Measurements from ENCODE around the gene COPS7B. TPM values are rescaled to one million over a fixed set of nuclear protein-coding genes. Genes with fewer than 3 reads are reported as not detected.

Gene COPS7B
- total and polyA plus RNA-seq, 10 of the 15 experiments (the other 5 are each of a cell fraction or from before 2014, with no cell fraction given): 6.3 to 58.8 (median 40.4) TPM

GRCh38 chr2:231737761-231738160 is 48.5 kb upstream of the COPS7B start:
- no TSS peak for BruUV-seq (replicated peaks)
- H3K9me3 ChIP-seq (replicated peaks; ENCODE audit: control insufficient read depth, insufficient read depth, low read length): no peaks in the 10 kb centered on the region
- intact Hi-C loops (cut with micrococcal nuclease; ENCODE audit: unreplicated experiment): no loop called here
- ChIA-PET RAD21 (ENCODE audit: unreplicated experiment) (no interaction called here), POLR2A (no interaction called here), CTCF (no interaction called here), SMC1A (ENCODE audit: uncharacterized antibody, unreplicated experiment) (interaction anchor here (0.6 kb wide), 1 partner anchor 60 kb away, joined by 3 read pairs; no protein-coding TSS in a partner anchor)
- H3K4me1 ChIP-seq (ENCODE audit: control insufficient read depth, insufficient read depth, low read length): no peaks in the 10 kb centered on the region
- WGBS (ENCODE audit: insufficient coverage, insufficient replicate concordance, low lambda C conversion rate, missing lambda C conversion rate): 94% methylated on average over 7 of the region's 7 CpGs
- H3K27me3 ChIP-seq (replicated peaks in 1 of 2; ENCODE audit: control insufficient read depth in 2 of 2, insufficient read depth in 2 of 2, low read length in 1 of 2): no peaks in the 10 kb centered on the region
- H3K4me2 ChIP-seq (ENCODE audit: control insufficient read depth, insufficient read depth): no peak overlapping the region
- H3K27ac ChIP-seq (ENCODE audit: control insufficient read depth, insufficient read depth): no peak overlapping the region
- H3K79me2 ChIP-seq (ENCODE audit: control insufficient read depth, insufficient read depth, low read length): no peaks in the 10 kb centered on the region
- no peak overlapping the region for H3K9ac ChIP-seq (ENCODE audit: control insufficient read depth, insufficient read depth, low read length)
- DNase-seq (ENCODE audit: low read depth, low spot score) (no peak), FAIRE-seq (no peak), ATAC-seq (no peak)
- no peak overlapping the region for H2AFZ ChIP-seq (ENCODE audit: control insufficient read depth, low read depth, low read length)
- H4K20me1 ChIP-seq (ENCODE audit: control insufficient read depth, insufficient read depth): no peaks in the 10 kb centered on the region
- in situ Hi-C loops (cut with MboI): no loop called here
- peaks cover 0 to 6% of the 10 kb centered on the region in 2 experiments; a peak in 1 of 4 replicates for H3K36me3 ChIP-seq (ENCODE audit: control insufficient read depth in 2 of 2, insufficient read depth in 2 of 2, low read length in 1 of 2)
- H3K4me3 ChIP-seq: no peak overlapping the region
- TF ChIP-seq POLR2AphosphoS5 (IDR thresholded peaks at IDR 0.05; ENCODE audit: low read length) (no peak), ZNF622 (IDR thresholded peaks at IDR 0.05) (no peak), NR2C2 (IDR thresholded peaks at IDR 0.05; ENCODE audit: borderline replicate concordance, control insufficient read depth, insufficient read length, low read depth) (no peak), ATF7 (IDR thresholded peaks at IDR 0.05; ENCODE audit: low read depth) (no peak)

GRCh38 chr2:231743376-231744116 is 42.7 kb upstream of the COPS7B start:
- no peak for ATAC-seq
- H3K9ac ChIP-seq (ENCODE audit: control insufficient read depth, insufficient read depth, low read length): no peak overlapping the region
- 77% methylated on average over 8 of the region's 9 CpGs for WGBS (ENCODE audit: insufficient coverage, insufficient replicate concordance, low lambda C conversion rate, missing lambda C conversion rate)
- H3K79me2 ChIP-seq (ENCODE audit: control insufficient read depth, insufficient read depth, low read length): no peaks in the 10 kb centered on the region
- H3K4me3 ChIP-seq: no peak overlapping the region
- H2AFZ ChIP-seq (ENCODE audit: control insufficient read depth, low read depth, low read length): no peak overlapping the region
- no peaks in the 10 kb centered on the region for H4K20me1 ChIP-seq (ENCODE audit: control insufficient read depth, insufficient read depth)
- no peaks in the 10 kb centered on the region for H3K36me3 ChIP-seq (ENCODE audit: control insufficient read depth in 2 of 2, insufficient read depth in 2 of 2, low read length in 1 of 2)
- H3K9me3 ChIP-seq (replicated peaks; ENCODE audit: control insufficient read depth, insufficient read depth, low read length): no peaks in the 10 kb centered on the region
- no peak overlapping the region for H3K4me2 ChIP-seq (ENCODE audit: control insufficient read depth, insufficient read depth)
- no peaks in the 10 kb centered on the region for H3K4me1 ChIP-seq (ENCODE audit: control insufficient read depth, insufficient read depth, low read length)
- intact Hi-C loops (cut with micrococcal nuclease; ENCODE audit: unreplicated experiment) (no loop called here), in situ Hi-C loops (cut with MboI) (no loop called here)
- DNase-seq (ENCODE audit: low read depth, low spot score): no peak
- POLR2A ChIA-PET: interaction anchor here (0.6 kb wide), 1 partner anchor 11 kb away, joined by 4 read pairs; no protein-coding TSS in a partner anchor
- no peaks in the 10 kb centered on the region for H3K27me3 ChIP-seq (replicated peaks in 1 of 2; ENCODE audit: control insufficient read depth in 2 of 2, insufficient read depth in 2 of 2, low read length in 1 of 2)
- H3K27ac ChIP-seq (ENCODE audit: control insufficient read depth, insufficient read depth): no peak overlapping the region
- RAD21 ChIA-PET (ENCODE audit: unreplicated experiment): no interaction called here
- CTCF ChIA-PET: interaction anchor here (0.5 to 1.0 kb wide), 4 partner anchors 10 to 379 kb away, joined by 3 read pairs; no protein-coding TSS in a partner anchor
- SMC1A ChIA-PET (ENCODE audit: uncharacterized antibody, unreplicated experiment): interaction anchor here (0.8 to 1.2 kb wide), 4 partner anchors 10 to 957 kb away, joined by 3 to 6 read pairs (median 3); no protein-coding TSS in a partner anchor
- no peak for FAIRE-seq
- BruUV-seq (replicated peaks): no TSS peak
- TF ChIP-seq KAT2A (conservative IDR thresholded peaks at IDR 0.05; ENCODE audit: control insufficient read depth, low read depth, low read length) (no peak), PKNOX1 (IDR thresholded peaks at IDR 0.05) (no peak), ASH2L (IDR thresholded peaks at IDR 0.05; ENCODE audit: borderline replicate concordance, low read depth) (no peak), USF1 (IDR thresholded peaks at IDR 0.05; ENCODE audit: borderline replicate concordance, extremely low read length, insufficient read depth, low read depth, low read length) (no peak), KDM1A (IDR thresholded peaks at IDR 0.05; ENCODE audit: borderline replicate concordance) (no peak), RELB (IDR thresholded peaks at IDR 0.05; ENCODE audit: low read depth) (no peak), PBX3 (IDR thresholded peaks at IDR 0.05; ENCODE audit: insufficient replicate concordance, low read depth, low read length) (no peak)

Data from GM12878 (cell line).